ENCODE measurements around the gene LRP2.

GRCh38 chr2:169137924-169138323 is 224.4 kb downstream of the LRP2 start:
- TF ChIP-seq KLF1 (tag by site-specific recombination; IDR thresholded peaks at IDR 0.05) (no peak), CTCF (tag by site-specific recombination; IDR thresholded peaks at IDR 0.05) (no peak), ZNF639 (tag by site-specific recombination; IDR thresholded peaks at IDR 0.05) (no peak), REST (tag by site-specific recombination; IDR thresholded peaks at IDR 0.05) (no peak), TCF7L2 (IDR thresholded peaks at IDR 0.05; ENCODE audit: borderline replicate concordance, low read depth, low read length) (no peak), GFI1B (tag by site-specific recombination; IDR thresholded peaks at IDR 0.05) (no peak), ZNF292 (tag by site-specific recombination; IDR thresholded peaks at IDR 0.05; ENCODE audit: borderline replicate concordance, low read depth) (no peak), PBX3 (CRISPR knock-in tag; IDR thresholded peaks at IDR 0.05) (no peak), ZBTB10 (tag by site-specific recombination; IDR thresholded peaks at IDR 0.05) (no peak), PRDM10 (tag by site-specific recombination; IDR thresholded peaks at IDR 0.05) (no peak), ZSCAN30 (tag by site-specific recombination; IDR thresholded peaks at IDR 0.05) (no peak), MYNN (tag by site-specific recombination; IDR thresholded peaks at IDR 0.05; ENCODE audit: borderline replicate concordance) (no peak)

Data from HEK293 (cell line).